Dedifferentiated amniotic fluid mesenchymal stem cell (primary cell): ENCODE data around the gene LIPC.

Source experiments
- DNase-seq: peaks from one replicate; pipeline ENCODE4 v3.0.0-alpha.2; 2016; ENCODE audit errors: extremely low spot score

LIPC gene

DNA sequence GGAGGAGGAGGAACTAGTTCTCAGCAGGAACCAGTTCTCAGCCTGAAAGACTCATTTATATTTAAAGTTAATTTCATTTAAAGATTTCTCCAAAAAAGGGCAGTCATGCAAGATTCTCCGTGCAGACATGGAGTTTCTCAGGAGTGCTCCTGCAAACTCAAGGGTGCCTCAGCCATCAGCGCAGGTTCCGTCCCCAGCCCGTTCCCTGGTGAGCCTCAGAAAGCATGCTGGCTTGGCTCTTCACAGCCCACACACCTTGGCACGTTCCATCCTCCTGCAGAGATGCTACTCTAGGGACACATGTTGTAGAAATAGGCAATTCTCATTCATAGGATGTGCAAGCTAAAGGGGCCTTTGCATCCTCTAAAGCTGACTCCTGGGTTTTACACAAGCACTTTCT lies 123.0 kb downstream of the LIPC start:
- DNase-seq = no peak

DNA sequence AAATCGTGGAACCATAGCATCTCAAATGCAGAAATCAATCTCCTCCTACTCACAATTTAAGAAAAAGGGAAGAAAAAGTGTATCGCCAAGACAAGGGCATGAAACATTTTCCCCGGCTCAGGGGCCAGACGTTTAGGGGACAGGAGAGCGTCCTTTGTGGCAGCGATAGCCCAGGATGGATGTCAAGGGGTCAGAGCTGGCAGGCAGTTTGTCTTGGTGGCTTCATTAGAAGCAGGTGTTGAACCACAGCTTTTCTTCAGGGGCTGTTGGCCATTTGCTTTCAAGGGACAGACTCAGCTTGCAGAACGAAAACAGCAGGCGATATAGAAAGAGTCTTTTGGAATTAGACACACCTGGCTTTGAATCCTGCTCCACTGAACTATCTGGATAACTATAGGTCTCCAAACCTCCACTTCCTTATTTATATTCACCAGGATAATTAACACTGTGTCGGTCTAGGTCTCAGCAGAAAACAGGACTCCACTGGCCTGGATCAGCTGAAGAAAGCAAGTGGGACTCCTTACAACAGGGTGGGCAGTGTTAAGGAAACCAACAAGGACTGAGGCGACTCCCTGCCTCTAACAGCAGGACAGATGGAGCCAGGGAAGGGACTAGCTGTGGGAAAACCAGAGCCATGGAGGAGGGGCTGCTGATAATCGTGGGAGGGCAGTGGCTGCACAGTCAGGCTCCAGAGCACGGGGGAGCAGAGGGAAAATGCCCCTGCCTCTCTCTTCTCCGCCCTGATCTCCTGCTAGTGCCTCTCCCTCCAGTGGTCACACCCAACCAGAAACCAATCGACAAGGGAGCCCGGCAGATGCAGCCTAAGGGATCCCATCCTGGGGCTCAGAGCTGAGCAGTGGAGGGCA lies 123.6 kb downstream of the LIPC start:
- no peak for DNase-seq

DNA sequence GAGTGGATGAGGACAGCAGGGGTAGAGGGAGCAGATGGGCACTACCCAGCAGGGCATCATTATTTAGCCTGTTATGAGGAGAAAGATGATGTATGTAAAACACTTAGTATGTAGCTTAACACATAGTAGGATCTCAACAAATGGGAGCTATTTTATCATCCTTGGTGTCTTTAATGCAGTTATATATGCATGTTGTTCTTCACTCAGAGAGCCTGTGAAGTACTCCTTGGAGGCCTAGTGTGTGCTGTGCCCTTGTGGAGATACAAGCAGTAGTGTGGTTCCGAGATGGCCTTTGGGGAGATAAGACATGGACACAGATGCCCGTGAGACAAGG lies 124.2 kb downstream of the LIPC start:
- no peak for DNase-seq

DNA sequence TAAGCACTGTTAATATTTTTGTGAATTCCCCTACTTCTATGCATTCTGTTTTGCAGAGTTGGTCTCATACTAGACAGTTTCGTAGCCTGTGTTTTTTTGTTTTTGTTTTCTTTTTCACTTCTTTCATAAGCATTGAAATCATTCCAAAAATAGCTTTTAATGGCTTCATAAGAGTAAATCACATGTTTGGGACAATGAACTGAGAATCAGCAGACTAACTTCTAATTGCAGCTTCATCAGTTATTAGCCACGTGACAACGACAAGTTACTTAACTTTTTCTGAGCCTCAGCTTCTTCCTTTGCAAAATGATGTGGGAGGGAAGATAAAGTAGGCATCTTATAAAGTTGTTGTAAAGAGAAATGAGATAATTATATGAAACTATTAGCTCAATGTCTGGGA lies 124.8 kb downstream of the LIPC start:
- no peak for DNase-seq

DNA sequence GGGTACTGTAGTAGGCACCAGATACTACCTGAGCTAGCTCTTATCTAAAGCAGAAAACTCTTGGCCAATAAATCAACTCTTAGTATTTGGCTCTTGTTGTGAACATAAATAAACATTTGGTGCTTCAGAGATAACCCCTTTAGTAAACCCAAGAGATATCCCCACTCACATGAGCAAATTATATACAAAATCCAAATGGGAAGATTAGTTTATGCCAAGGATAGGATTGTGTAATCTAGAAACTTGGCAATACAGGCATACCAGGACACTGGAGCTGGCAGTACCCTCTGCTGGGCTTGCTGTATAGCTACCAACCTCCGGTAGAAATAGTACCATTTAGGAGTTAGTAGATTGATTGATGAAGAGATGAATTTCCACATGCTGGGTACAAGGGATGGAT lies 127.0 kb downstream of the LIPC start:
- DNase-seq = no peak

DNA sequence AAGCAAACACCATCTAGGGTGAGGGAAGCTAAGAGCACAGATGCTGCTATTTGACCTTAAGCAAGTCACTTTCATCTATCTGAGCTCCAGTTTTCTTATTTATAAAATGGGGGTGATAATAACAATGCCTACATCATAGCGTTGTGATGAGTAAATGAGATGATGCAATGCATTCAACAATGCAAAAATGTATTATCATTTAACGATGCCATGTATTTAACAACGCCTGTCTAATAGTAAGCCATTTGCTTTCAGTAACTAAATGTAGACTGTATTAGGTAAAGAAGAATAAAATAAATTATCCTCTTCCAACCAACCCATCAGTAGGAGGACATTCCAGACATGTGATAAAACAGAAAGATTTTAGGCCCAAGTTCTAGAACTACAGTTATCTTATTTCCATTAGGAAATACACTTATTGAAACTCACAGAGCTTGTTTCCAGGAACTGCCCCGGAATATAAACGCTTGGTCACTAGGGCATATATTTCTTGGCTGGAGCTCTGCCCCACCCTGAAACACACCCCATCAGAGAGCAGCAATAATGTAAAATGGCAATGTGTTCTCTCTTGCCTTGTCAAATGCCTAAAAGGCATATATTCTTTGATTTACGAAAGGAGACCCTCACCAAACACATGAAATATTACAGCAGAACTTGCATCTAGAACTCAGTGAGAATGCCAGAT lies 128.3 kb downstream of the LIPC start:
- no peak for DNase-seq

DNA sequence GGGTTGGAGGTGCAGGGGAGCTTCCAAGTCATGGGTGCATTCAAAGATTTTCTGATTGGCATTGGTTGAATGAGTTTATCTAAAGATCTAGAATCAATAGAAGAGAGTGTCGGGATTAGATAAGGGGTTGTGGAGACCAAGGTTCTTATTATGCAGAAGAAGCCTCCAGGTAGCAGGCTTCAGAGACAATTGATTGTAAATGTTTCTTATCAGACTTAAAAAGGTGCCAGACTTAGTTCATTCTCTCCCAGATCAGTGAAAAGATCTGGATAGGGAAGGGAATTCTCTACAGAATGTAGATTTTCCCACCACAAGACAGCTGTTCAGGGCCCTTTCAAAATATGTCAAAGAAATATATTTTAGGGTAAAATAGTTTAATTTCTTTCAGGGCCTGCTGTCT lies 129.5 kb downstream of the LIPC start:
- no peak for DNase-seq

DNA sequence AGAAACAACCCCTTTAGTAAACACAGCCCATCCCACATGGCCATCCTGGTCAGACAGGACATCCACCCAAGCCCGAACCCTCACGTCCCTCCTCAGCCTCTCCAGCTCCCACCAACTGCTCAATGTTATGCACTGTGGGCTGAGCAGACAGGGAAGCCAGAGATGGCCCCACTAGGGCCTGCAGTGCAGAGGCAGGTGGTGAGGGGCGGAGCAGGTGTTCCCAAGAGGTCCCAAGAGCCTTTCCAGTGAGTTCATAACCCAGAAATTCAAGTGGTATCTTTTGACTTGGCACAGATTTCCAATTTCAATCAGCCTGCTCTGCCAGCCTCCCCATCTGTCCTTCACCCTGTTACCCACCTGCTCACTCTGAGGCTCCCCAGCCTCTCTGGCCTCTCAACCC lies 130.3 kb downstream of the LIPC start:
- no peak for DNase-seq

DNA sequence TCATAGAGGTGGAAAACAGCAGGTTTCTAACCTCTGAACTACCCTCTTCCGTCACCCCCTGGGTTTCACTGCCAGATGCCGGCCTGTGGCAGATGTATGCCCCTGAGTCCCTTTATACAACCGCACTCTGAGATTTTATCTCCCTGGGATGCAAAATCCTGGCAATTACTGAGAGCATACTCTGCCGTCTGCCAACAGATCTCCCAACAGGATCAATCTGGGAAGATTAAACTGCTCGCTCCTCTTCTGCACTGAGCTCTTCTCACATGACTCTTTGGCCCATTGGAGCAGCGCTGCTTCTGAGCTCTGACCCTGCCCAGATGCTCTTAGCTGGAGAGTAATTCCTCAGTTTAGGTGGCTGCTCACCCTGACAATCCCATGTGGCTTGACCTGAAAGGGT lies 133.2 kb downstream of the LIPC start:
- DNase-seq = no peak

DNA sequence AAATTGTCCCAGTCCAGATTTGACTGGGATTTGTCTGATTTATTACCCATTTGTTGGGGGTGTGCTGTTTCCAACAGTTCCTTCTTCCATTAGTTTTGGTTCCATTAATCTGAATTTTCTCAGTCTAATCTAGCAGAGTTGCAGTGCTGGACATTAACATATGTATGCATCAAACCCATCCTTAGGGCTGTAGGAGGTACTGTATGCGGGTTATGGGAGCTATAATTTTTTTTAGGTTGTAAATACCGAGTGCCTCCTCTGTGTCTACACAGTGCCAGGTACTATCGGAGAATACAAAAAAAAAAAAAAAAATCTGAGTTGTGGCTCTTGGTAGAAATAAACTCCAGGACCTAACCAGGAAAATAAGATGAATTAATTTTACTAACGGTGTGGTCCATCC lies 133.8 kb downstream of the LIPC start:
- no peak for DNase-seq

DNA sequence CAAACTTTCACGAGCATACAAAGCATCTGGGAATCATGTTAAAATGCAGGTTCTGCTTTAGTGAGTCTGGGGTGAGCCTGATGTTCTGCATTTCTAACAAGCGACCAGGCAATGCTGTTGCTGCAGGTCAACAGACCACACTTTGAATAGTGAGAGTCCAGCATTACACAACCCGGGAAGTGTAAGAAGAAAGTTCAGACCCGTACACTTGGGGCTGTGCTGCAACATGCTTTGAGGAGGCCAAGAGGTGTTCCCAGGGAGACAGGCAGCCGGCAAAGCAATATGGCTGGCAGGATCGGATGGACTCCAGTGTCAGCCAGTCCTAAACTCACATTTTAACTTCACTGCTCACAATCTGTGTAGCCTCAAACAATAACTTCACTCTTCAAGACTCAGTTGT lies 134.2 kb downstream of the LIPC start:
- no peak for DNase-seq

DNA sequence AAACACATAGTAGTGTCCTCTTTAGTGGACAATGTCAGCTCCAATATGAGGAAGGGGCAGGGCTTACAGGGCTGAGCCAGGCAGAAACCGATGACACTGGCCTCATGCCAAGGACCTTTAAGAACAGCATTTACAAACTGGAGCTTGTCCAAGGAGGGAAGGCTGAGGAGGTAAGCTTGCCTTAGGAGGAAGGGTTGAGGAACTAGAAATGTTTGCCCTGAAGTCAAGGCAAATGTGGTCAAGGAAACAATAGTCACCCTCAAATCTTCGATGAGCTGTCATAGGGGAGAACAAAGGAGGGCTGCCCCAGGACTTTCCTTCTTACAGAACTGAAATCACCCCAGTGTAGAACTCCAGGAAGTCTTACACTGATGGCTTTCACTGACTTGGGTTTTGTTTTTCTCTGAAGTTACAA lies 136.4 kb downstream of the LIPC start:
- no peak for DNase-seq

DNA sequence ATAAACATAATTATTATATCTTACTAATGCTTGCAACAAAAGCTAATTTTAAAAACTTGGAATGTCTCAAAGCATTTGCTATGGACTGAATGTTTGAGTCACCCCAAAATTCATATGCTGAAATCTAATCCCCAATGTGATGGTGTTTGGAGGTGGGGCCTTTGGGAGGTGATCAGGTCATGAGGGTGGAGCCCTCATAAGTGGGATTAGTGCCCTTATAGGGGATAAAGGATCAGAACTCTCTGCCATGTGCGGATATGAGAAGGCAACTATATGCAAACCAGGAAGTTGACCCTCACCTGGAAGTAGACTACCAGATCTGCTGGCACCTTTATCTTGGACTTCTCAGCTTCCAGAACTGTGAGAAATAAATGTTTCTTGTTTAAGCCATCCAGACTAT lies 137.7 kb downstream of the LIPC start:
- DNase-seq = no peak

DNA sequence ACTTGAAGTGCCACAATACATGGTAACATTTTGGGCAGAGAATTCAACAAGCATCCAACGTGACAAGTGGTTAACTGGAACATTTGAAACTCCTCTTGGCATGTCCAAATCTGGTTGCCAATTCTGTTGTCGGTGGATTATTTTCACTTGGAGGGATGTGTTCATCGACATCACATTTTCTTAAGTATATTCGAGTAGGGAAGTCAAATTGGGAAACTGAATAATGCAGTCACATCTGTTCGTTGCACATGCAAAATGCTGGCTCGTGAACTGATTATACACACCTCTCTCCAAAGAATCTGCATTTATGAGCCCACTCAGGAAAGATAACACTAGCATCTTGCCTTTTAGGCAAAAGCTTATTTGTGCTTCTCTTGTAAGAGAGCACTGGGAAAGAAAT lies 139.7 kb downstream of the LIPC start:
- no peak for DNase-seq

DNA sequence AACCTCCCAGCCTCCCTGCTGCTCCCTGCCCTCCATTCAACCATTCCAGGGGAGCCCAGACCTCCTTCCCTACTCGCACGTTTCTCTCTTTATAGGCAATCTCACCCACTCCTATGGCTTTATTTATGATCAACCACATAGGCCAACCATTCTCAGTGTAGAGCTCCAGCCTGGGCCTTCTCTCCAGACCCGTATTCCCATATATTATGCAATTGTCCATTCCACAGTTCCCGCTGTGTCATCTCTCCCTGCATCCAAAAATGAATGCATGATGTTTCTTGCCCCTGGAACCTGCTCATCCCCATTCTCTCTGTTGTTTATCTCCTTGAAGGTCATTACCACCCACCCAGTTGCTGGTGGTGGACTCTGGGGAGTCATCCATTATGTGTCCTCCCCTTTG lies 140.7 kb downstream of the LIPC start:
- DNase-seq = no peak

DNA sequence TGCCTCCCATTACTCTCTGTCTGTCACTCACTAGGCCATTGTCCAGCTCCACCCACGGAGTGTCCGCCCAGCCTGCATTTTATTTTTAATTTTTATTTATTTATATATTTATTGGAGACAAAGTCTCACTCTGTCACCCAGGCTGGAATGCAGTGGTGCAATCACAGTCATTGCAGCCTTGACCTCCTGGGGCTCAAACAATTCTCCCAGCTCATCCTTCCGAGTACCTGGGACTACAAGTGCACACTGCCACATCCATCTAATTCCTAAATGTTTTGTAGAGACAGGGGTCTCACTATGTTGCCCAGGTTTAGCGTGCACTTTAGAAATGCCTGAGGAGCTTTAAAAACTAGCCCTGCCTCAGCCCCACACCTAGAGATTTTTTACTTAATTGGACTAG lies 141.5 kb downstream of the LIPC start:
- no peak for DNase-seq

DNA sequence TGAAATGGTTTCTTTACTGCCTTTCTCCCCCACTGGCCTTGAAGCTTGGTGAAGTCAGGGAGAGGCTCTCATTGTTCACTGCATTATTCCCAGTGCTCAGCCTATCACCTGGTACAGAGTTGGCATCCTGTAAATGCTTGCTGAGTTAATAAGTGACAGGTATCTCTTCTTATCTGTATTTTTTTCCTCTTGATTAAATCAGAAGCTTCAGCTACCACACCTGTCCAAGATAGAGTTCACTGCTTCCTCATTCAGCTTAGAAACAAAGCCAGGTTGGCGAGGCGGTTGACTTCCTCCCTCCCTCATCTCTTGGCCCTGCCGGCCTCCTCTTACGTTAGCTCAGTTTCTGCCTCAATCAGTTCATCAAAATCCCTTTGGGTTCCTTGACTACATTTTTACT lies 142.8 kb downstream of the LIPC start:
- DNase-seq = no peak

DNA sequence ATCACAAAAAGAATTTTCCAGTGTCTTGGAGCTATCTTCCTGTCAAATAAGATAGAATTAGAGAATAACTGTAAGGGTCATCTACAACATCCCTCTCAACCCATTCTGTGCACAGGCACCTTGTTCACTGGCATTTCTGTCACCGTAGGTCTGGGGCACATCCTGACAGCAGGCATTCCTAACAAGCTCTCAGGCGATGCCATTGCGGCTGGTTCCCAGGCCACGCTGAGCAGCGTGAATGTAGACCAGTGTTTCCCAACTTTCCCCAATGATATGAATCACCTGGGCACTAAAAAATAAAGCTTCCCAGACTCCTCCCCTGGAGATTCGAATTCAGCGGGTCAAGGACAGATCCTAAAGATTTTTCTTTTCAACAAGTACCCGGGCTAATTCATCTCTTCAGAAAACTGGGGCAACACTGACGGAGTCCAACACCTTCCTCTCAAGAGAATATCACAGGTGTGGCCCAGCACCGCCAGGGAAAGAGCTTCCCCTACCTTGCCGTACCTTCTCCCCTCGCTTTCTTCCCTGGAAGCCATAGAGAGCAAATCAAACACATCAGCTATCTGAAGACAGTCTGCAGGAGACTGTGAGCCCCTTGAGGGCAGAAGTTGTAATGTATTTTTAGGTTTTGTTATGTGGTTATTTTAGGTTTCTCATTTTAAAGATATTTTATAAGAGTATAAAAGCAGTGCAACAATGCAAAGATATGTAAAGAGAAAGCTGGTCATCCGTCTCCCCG lies 143.4 kb downstream of the LIPC start:
- DNase-seq = no peak

DNA sequence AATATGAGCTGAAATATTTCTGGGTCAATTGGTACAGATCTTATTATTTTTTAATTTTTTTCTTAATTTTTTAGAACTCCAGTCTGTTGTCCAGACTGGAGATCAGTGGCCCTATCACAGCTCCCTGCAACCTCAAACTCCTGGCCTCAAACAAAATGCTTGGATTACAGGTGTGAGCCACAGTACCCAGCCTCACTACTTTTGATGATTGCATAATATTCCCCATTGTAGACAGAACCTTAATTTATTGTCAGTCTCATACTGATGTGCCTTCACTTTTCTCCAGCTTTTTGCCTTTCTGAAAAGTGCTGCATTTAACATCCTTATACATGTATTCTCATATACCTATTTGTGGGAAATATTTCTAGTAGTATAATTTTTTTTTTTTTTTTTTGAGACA lies 144.9 kb downstream of the LIPC start:
- no peak for DNase-seq

DNA sequence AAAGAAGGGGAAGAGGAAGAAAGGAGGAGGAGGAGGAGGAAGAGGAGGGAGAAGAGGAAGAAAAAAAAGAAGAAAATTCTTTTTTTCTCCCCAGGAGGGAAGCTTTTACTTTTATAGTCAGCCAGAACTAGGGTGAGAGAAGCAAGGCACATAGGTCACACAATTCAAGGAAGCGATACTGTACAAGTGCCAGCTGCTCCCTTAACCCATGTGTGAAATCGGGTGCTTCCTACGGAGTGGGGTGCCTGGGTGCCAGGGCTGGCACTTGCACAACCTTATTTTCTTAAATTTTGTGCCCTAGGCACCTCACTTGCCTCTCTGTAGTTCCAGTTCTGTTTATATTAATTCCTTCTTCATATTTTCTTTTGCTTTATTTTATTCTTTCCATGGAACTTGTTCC lies 150.4 kb downstream of the LIPC start:
- DNase-seq = no peak

DNA sequence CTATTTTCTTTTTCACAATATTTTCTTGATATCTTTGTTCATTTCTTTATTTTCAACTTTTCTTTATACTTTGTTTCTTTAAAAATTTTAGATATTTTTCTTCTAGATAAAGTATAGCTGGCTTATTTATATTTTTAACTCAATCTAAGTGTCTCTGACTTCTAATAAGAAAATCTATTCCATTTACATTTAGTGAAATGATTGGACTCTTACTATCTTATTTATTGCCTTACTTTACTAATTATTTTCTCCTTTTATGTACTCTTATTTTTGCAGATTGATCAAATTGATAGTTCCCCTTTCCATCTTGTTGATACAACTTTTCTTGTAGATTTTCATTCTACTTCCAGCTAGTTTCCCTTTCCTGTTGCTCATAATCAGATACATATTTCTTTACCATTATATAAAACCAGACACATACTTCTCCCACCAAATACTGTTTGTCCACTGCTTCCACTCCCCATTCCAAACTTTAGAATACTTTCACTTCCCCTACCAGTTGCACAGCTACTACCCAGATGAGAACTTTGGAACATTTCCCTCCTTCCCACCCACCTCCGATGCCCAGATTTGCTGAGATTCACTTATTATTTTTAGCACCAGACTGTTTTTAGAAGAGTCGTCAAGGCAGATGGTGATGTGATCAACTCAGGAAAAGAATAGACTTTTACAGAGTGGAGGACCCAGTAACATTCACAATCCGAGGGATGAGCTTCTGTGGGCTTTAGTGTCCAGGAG lies 151.5 kb downstream of the LIPC start:
- no peak for DNase-seq

DNA sequence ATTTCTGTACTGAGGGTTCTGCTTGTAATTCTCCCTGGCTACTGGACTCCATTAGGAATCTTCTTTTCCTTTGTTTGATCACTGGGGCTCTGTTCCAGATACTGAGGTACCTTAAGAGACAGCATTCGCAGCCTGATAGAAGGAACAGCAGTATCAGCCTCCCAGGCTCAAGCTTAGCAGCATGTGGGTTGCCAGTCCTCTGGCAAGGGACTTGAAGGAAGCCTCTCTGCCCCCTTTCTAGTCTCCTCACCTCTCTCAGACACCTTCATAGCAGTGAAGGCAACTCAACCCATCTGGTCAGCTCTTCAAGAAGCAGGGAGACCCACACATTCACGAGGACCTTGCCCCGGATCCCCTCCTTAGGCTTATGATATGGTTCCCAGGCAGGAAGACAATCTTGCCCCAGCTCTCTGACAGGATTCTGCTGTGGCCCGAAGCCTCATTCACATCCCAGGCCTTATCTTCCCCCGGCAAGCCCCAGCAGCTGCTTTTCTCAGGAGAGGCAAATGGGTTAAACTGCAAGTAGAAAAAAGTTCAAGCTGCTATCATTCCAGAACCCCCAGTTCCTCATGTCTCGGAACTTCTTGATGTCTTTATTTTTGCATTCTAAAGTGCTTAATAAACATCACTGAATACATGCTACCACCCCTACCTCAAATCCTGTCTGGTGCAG lies 153.1 kb downstream of the LIPC start:
- no peak for DNase-seq
